Femur (tissue), 1 donor: ENCODE data around the gene TNFRSF8.
A peak's percentile ranks its signal among the peaks of the same experiment; 100 is the strongest.

Experiments used
- DNase-seq: peaks from one replicate; pipeline ENCODE4 v3.0.0-alpha.2; 2017

Gene TNFRSF8

DNA sequence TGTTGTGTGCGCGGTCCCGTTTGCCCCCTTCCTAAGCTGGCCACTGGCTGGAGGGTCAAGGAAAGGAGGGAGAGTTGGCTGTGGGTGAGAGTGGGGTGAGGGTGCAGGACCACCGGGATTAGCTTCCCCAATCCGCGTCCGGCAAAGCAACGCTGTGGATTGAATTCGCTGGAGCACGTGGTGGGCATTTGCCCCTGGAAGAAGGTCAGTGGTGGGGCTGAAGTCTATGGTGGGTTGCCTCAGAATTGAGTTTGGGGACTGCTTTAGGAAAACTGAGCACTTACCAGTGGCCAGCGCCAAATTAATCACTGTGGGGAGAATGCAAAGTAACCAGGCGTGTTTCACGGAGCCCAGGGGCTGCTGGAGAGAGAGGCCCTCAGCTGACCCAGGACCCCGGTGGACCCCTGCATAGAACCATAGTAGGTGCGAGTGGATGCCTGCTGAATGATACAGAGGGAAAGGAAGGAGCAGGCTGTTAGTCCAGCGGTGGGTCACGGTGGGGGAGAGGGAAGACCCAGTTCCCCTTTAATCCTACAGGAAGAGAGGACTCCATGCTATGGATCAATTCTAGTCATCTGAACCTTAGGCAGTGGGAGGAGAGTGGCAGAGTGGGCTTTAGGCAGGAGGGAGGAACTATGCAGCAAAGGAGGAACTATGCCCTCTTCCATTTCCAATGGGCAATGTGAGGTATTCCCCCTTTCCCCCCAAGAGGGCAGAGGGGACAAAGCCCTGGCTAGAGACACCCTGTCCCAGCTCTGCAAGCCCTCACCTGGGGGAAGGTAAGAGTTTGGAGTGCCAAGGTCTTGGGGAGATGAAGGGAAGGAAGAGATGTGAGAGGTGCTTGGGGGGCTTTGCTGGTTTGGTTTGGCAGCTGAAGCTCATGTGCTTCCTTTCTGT, 1.2 kb downstream of the TNFRSF8 start:
- DNase-seq, result no peak

DNA sequence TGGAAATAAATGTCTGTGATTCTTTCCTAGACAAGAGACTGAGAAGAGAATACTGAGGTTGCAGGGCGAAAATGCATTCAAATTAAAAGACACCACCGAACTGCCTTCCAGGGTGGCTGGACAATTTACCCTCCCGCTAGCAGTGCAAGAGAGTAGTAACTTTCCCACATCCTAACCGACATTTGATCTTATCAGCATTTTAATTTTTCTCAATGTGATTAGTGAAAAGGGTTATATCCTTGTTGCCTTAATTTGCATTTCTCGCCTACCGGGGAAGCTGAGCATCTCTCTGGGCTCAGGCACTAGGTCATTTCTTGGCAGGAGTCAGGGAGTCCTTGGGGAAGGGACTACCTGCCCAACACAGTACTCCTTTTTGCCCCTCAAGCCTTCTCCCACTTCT, 2.8 kb downstream of the TNFRSF8 start:
- no peak for DNase-seq

DNA sequence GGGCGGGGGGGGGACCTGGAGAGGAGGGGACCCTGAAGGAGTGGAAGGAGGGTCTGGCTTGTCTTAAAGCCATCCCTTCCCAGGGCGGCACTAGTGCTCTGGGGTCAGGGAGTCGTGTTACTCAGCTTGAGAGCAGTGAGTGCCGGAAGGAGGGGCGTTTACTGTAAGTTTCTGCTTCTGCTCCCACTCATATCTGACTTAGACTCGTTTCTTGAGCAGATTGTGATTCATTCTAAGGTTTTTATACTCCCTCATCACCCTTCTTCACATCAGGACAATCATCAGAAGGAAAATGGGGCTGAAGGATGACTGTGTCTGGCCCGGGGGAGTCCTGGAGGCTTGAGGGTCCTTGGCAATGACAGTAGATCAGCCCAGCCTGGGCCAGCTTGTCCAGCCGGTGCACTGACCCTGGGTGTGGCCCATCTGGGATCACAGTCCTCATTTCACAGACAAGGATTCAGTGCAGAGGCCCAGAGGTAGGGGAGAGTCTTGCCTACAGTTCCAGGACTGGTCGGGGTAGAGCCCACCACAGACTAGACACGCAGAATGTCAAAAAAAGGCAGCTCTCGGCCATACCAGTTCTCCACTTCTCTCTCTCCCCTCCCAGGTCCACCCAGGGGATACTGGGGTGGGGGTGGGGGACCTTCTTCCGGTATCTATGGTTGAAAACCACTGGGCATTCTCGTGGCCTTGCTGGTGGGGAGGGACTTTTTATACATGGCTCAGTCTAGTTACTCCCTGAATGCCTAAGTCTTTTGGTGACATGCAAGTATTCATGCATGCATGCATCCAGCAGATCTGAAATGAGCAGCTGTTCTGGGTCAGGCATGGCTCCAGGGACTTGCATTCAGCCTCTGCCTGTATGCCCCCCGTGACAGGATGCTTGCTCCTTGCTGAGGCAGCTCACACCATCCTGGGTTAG, 5.1 kb downstream of the TNFRSF8 start:
- DNase-seq, result peak; percentile 57

DNA sequence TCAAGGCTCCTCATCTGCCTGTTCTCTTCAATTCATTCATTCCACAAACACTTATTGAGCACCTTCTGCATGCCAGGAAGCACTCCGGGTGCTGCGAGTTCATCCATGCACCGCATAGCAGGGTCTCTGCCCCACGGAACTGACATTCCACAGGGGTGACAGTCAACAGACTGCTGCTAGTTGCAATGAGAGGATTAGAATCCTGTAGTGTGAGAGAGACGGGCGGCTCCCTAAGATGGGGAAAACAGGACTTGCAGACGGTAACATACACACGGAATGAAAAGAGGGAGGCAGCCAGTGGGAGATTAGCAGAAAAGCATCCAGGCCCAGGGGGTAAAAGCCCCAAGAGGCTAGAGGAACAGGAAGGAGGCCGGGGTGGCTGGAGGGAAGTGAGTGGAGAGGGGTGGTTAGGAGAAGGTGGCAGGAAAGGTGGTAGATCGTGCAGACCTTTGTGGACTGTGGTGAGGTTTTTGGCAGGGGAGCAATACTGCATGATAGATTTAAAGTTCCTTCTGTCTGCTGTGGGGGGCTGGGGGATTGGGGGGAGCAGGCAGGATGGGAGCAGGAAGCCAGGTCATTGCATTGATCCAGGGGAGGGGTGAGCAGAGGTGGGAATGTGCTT, 6.6 kb downstream of the TNFRSF8 start:
- DNase-seq, result no peak

DNA sequence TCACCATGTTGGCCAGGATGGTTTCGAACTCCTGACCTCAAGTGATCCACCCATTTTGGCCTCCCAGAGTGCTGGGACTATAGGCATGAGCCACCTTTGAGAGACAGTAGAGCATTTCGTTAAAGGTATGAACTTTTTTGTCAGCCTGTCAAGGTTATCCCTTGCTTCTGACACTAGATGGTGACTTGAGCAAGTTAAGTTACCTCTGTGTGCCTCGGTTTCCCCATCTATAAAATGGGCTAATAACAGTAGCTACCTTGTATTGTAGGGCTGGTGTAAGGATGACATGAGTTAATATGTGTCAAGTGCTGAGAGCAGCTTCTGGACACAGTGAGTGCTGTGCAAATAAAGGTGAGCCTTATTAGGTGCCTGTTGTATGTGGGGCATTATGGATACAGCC, 8.8 kb downstream of the TNFRSF8 start:
- DNase-seq, result no peak

DNA sequence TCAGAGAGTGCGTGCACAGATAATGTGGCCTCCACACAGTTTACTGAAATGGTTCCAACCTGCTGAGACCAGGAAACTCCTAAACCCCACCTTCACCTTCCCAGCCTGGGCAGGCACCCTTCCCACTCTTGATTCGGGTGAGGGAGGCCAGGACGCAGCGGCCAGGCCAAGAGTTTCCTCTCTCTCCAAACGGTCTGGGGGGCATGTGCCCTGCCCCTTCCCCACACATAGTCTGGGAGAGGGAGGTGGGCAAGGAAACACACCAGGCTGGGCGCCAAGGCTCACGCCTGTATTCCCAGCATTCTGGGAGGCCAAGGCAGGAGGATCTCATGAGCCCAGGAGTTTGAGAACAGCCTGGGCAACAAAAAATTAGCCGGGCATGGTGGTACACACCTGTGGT, 9.6 kb downstream of the TNFRSF8 start:
- DNase-seq, result no peak

DNA sequence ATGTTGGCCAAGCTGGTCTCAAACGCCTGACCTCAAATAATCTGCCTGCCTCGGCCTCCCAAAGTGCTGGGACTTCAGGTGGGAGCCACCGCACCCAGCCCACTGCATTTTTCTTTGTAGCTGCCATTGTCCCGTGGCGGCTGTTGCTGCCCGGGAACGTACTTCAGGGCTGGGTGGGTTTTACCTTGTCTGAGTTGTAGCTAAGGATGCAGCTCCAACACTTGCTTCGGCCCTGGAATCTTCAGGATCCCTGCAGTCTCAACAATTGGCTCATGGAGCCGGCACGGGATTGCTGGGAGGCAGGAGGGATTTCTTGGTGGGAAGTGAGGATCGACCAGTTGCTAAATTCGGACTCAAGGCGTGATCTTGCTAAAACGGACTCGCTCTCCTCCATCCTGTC, 10.7 kb downstream of the TNFRSF8 start:
- DNase-seq, result no peak

DNA sequence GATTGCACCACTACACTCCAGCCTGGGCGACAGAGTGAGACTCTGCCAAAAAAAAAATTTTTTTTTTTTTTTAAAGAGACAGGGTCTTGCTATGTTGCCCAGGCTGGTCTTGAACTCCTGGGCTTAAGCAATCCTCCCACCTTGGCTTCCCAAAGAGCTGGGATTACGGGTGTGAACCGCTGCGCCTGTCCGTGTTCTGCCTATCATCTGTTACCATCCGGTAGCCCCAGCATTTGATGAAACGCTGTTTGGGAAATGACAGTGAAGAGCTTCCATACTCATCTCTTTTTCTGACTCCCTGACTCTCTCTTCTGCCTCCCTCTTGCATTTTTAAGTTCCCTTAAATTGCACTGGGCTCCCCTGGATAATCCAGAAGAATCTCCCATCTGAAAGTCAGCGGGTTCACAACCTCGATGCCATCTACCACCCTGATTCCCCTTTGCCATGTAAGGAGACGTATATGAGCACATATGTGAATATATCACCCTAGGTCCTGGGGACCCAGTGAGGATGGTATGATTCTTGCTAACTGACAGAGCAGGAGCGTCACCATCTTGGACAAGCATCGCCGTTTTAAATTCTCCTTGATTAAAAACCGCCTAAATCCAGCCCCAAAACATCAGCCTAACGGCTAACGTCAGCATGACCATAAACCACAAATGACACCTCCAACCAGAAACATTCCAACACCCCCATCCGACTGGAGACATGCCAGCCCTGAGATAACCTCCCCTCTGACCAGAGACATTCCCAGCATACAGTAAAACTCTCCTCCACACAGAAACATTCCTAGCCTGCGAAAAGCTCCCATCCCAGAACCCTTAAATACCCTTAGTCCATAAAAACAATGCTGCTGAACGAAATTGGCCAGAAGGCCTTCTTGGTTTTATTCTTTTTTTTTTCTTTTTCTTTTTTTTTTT, 12.4 kb downstream of the TNFRSF8 start:
- DNase-seq, result no peak

DNA sequence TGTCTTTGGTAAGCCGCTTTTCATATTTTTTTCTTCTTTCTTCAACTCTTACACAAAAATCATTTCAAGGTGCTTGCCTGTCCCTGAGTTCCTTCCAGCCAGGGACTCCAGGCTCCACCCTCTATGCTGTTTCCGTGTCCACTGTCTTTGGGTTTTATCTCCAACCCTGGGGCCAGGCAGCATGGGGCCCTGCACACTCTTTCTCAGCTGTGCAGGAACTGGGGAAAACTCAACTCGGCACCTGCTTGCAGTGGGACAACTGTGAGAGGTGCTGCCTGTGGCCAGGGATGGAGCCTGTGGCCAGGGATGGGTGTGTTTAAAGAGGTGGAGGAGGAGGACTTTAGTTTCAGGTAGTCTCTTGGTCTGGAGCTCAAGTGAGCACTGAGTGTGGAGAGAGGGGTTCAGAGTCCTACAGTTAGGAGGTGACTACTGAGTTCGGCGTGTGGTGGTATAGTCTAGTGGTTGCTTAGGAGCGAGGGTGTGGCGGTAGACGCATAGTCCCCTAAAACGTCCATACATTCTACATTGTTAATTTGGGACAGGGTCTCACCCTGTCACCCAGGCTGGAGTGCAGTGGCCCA, 13.4 kb downstream of the TNFRSF8 start:
- no peak for DNase-seq

DNA sequence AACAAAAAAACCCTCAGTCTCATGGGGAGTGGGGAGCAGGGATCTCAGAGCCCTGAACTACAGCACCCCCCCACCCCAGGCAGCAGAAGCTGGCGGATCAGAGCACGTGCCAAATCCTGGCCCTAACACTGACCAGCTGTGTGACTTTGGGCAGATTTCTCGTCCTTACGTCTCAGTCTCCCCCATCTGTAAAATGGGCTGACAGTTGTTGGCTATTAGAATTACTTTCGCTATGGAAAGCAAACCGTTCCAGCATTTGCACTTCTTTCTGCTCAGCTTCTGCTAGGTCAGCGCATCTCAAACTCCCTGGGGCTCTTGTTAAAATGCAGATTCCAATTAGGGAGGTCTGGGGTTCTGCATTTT, 15.5 kb downstream of the TNFRSF8 start:
- no peak for DNase-seq

DNA sequence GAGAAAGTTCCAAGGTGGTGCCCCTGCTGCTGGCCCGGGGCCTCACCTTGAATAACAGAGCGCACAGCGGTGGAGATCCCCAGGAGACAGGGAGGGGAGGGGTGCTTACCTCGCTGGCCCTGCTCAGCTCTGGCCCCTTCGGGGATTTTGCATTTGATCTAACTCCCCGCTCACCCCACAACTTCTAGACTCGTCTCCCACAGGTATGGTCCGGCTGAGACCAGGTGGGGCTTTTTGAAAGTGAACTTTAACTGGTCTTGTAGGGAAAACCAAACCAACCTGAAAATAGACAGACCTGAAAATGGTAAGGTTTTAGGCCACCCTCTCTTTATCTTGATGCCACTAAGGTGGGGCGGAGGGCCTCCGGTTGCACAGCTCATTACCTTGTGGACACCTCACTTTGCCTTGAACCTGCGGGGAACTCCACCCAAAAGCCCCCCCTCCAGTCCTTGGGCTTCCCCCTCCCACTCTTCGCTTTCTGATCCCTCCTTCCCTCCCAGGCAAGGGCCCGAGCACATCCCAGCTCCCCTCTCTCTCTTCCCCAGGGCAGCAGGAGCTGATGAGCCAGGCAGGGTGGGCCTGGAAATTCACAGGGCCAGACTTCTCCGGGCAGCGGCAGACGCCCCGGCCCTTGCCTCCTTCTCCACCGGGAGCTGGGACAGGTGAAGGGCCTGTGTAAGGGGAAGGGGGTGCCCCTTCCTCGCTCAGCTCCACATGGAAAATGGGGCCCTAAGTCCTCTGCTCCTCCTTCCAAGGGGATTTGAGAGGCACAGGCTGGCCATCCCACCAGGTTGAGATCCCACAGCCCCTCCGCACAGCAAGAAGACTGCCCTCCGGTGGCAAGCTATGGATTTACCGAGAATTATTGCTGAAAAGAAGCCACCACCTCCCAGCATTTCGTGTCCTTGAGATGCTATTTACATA, 16.1 kb downstream of the TNFRSF8 start:
- DNase-seq, result no peak

DNA sequence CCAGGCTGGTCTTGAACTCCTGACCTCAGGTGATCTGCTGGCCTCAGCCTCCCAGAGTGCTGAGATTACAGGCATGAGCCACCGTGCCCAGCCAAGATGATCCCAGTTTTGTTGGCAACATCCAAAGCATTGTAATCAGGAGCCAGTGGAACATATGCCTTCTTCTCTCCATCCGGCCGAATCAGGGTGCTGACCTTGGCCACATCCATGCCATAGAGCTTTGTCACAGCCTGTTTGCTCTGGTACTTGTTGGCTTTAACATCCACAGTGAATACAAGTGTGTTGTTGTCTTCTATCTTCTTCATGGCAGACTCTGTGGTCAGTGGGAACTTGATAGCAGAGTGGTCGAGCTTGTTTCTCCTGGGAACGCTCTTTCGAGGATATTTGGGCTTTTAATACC, 17.1 kb downstream of the TNFRSF8 start:
- no peak for DNase-seq

DNA sequence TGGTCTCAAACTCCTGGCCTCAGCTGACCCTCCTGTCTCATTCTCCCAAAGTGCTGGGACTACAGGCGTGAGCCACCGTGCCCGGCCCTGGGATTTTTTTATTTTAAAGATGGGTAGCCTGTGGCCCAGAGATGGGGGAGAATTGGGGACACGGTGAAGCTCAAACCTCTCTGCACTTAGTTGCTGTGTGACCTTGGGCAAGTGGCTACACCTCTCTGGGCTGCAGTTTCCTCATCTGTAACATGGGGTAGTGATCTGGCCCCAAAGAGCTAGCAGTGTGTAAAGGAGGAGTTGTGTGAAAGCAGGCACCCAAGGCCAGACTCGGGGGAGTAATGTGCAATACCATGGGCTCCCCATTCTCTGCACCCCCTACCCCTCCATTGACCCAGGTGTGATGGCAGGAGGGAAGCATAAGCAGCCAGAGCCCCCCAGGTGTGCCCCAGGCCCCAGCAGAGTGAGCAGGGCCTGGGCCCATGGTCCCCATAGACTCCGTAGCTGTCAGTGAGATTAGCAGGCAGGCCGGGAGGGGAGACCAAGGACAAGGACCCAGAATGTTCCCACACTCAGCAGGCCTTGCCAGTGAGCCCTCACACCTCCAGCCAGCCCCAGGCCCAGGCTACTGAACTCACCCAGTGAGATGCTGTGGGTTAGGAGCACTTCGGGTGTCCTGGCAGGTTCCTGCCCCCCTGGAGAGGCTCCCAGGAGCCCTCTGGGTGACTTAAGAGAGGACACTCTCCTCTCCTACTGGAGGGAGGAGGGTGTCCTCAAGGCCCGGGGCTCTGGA, 17.9 kb downstream of the TNFRSF8 start:
- DNase-seq, result no peak

DNA sequence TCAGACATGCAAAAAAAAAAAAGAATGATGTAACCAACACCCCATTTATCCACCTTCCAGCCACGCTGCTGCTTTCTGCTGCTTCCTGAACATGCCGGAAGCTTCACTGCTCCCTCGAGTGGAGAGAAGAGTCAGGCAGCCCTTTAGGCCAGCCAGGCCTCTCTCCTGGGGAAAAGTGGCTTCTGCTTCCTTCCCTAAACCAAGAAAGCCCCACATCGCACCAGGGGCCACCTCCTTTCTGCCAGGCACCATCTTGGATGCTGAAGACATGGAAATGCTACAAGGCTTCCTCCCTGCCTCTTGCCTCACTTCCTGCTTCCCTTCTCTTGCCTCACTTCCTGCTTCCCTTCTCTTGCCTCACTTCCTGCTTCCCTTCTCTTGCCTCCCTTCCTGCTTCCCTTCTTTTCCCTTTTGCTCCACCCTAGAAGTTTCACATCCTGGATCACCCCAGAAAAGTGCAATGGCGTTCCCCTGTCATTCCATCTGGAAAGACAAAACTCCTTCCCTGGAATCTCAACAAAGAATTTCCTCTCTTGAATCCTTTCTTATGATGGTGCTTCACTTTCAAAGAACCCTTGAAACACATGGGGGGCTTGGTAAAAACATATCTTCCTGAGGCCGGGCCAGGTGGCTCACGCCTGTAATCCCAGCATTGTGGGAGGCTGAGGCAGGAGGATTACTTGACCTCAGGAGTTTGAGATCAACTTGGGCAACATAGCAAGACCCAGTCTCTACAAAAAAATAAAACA, 18.7 kb downstream of the TNFRSF8 start:
- DNase-seq, result no peak

DNA sequence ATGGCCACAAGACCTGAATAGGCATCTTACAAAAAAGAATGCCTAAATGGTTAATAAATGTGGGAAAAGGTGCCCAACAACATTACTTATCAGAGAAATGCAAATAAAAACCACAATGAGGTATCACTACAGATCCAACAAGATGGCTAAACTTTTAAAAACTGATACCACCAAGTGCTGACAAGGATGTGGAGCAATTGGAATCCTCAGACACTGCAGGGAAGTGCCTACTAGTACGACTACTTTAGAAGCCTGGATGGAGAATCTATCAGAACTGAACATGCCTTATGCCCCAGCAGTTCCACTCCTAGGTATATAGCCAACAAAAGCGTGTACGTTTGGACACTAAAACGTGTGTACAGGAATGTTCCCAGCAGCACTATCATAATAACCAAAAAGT, 19.9 kb downstream of the TNFRSF8 start:
- DNase-seq, result no peak

DNA sequence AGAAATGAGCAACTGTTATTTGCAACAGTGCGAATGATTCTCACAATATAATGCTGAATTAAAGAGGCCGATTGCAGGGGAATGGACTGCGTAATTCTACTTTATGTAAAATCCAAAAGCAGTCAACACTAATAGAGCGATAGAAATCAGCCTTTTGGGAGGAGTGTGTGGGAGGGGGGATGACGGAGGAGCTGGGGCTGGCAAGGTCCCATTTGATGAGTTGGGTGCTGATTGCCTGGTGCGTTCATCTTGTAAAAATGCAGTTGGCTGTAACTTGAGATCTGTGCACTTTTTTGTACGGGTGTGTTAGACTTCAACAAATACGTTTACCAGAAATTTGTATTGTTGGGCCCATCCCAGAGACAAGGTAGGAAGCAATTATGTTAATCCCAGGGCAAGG, 20.7 kb downstream of the TNFRSF8 start:
- DNase-seq, result no peak

DNA sequence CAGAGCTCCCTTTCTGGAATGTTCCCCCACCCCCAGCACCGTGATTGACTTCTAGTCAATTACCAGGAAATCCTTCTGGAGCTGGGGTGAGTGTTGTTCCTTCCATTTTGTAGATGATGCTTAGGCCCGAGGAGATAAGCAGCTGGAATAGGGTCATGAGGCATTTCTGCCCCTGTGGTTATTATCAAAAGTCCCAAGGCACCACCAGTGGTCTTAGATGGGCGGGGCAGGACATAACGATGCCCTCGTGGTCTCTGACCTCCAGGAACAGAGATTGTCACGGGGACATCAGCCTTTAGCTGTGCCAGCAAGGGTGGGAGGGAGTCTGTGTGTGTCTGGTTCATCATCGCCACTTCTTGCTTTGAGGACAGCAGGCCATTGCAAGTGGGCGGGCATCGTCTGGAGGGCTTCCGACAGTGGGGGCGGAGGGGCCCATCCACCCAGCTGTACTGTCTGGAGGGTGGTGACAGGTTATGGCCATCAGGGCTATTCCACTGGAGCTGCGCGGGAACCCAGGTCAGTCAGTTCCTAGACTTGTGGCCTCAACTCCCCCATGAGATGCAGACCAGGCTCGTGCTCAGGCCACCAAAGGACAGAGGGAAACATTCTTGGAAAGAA, 22.6 kb downstream of the TNFRSF8 start:
- no peak for DNase-seq

DNA sequence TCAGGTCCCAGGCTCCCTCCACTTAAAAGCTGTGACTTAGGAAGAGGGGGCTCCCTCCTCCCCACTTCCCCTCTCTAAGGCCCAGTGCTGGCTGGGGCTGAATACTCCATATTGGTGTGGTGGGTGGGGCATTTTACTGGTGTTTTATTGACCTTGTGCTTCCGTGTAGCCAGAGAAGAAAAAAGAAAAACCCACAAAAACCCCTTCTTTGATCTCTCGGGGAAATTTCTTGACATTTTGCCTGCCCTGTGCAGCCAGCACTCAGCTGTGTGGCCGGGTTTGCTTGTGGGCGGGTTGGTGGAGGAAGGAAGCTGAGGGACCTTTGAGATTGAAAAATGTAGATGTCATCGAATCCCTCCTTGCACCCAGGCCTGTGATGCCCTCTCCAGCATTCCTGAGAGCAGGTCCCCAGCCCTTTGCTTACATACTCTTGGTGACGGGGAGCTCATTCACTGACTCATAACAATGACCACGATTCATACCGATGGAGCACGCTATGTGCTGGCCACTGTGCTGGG, 24.8 kb downstream of the TNFRSF8 start:
- no peak for DNase-seq

DNA sequence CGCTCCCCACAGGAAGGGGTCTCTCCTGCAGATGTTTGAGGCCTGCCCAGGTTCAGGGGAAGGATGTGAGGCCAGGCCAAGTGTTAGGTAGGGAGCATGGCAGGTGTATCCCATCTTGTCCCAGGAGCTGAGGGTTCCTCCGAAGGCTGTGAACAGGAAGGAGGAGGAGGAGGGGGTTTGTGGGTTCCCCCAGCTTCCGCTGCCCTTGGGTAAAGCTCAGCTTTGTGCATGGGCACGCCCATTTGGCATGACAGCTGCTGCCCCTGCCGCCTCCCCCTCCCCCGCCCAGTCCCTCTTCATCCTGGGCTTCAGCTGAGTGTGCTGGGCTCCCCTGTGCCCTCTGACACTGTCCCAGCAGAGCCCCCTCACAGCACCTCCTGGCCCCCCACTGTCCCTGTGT, 25.5 kb downstream of the TNFRSF8 start:
- DNase-seq, result peak; percentile 43
